Effector memory CD8-positive, alpha-beta T cell (primary cell): ENCODE measurements around the gene ZNF780B.

ENCODE experiments used
- ATAC-seq: fragments of 150-1000 bp; cut with Tn5 transposase; replicated peaks from 2 replicates; pipeline ENCODE4 v1.10.0; 2021; ENCODE audit warnings: mild to moderate bottlenecking, moderate library complexity
- DNase-seq, 3 experiments: peaks; one replicate each; pipeline ENCODE4 v3.0.0; 2021
- H3K27ac Mint-ChIP-seq, 2 donors: one replicate each; pipeline ENCODE4 v1.8.0; 2022; ENCODE audit warnings: mild to moderate bottlenecking in 2 of 2, mixed read lengths in 2 of 2, moderate library complexity in 2 of 2
- H3K27me3 Mint-ChIP-seq, 2 donors: one replicate each; pipeline ENCODE4 v1.8.0; 2022; ENCODE audit warnings: mixed read lengths in 2 of 2
- H3K36me3 Mint-ChIP-seq: one replicate; pipeline ENCODE4 v1.8.0; 2022; ENCODE audit warnings: mild to moderate bottlenecking, moderate library complexity, mixed read lengths; ENCODE audit not compliant: insufficient read depth
- H3K4me1 Mint-ChIP-seq, 2 donors: one replicate each; pipeline ENCODE4 v1.8.0; 2022; ENCODE audit warnings: low read depth in 2 of 2, mixed read lengths in 2 of 2
- H3K4me3 Mint-ChIP-seq, 2 donors: one replicate each; pipeline ENCODE4 v1.8.0; 2022; ENCODE audit warnings: mild to moderate bottlenecking in 2 of 2, mixed read lengths in 2 of 2, moderate library complexity in 2 of 2
- H3K9me3 Mint-ChIP-seq, 2 donors: one replicate each; pipeline ENCODE4 v1.8.0; 2022; ENCODE audit warnings: mixed read lengths in 2 of 2

The ZNF780B gene

GRCh38 chr19:39987167-39987566, 68.9 kb downstream of the ZNF780B start:
- Mint-ChIP-seq H3K27ac (no peak overlapping the region), H3K9me3 (peaks cover 4 to 11% of the 10 kb centered on the region in 2 donors), H3K4me1 (peaks cover 15 to 17% of the 10 kb centered on the region in 2 donors), H3K27me3 (no peaks in the 10 kb centered on the region), H3K4me3 (no peak overlapping the region), H3K36me3 (peaks cover 6% of the 10 kb centered on the region)
- no peak for DNase-seq
- ATAC-seq, result no peak

GRCh38 chr19:39986643-39987042, 69.4 kb downstream of the ZNF780B start:
- peaks cover 13 to 14% of the 10 kb centered on the region in 2 donors for H3K4me1 Mint-ChIP-seq
- H3K4me3 Mint-ChIP-seq, result no peak overlapping the region
- H3K36me3 Mint-ChIP-seq, result peaks cover 11% of the 10 kb centered on the region
- no peaks in the 10 kb centered on the region for H3K27me3 Mint-ChIP-seq
- H3K27ac Mint-ChIP-seq, result no peak overlapping the region
- peaks cover 4 to 11% of the 10 kb centered on the region in 2 donors for H3K9me3 Mint-ChIP-seq
- DNase-seq (no peak), ATAC-seq (no peak)

- H3K27me3 Mint-ChIP-seq, result no peaks in the 10 kb centered on the region
- H3K27ac Mint-ChIP-seq, result no peak overlapping the region
- ATAC-seq, result no peak
- peaks cover 0 to 6% of the 10 kb centered on the region in 2 donors for H3K4me1 Mint-ChIP-seq
- peaks cover 29% of the 10 kb centered on the region for H3K36me3 Mint-ChIP-seq
- H3K9me3 Mint-ChIP-seq, result peaks cover 4 to 11% of the 10 kb centered on the region in 2 donors
- H3K4me3 Mint-ChIP-seq, result no peak overlapping the region
- no peak for DNase-seq
Measured at GRCh38 chr19:39983695-39984300, 72.2 kb downstream of the ZNF780B start.

GRCh38 chr19:39982883-39983282, 73.1 kb downstream of the ZNF780B start:
- peaks cover 4 to 11% of the 10 kb centered on the region in 2 donors for H3K9me3 Mint-ChIP-seq
- ATAC-seq, result no peak
- peaks cover 37% of the 10 kb centered on the region for H3K36me3 Mint-ChIP-seq
- no peak for DNase-seq
- no peak overlapping the region for H3K4me3 Mint-ChIP-seq
- no peaks in the 10 kb centered on the region for H3K27me3 Mint-ChIP-seq
- no peak overlapping the region for H3K27ac Mint-ChIP-seq
- H3K4me1 Mint-ChIP-seq, result peaks cover 0 to 8% of the 10 kb centered on the region in 2 donors
